Raji (cell line): Measurements from ENCODE around the gene SLFNL1.

Experiments used
- POLR2A ChIP-seq: IDR thresholded peaks from 2 replicates; pipeline ENCODE4 v1.6.1; 2011; ENCODE audit warnings: low read depth, low read length, control low read depth; ENCODE audit not compliant: insufficient read depth

SLFNL1 gene

DNA sequence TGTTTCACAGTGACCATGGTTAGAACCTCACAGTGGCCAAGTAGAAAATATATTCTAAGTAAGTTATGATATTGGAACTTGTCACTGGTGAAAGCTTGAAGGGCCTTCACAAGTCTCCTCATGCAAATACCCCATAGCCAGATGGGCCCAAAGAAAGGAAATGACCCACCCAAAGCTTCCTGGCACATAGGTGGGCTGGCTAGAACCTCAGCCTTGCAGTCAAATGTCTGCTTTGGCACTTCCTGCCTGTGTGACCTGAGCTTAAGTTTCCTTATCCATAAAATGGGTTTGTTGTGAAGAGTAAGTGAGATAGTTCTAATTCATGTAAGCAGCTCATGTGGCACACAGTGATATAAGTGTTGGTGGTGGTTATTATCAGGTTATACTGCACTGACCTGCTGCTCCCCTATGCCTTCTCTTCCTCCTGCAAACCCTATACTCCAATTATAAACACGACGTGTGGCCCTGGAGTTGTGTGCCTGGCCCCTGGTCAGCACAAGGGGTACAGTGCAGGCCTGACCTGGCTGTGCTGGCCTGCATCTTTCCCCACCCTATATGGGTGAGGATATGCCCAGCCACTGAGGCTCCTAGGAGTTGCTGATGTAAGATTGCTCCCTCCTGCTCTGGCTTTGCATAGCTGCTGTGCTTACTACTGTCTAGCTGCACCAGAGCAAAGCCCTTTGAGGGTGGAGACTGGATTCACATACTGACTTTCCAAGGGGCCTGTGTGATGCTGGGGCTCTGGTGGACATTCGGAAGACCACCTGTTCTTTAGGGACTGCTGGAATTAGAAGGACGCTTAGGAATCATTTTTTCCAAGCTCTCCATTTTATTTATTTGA lies 4.7 kb upstream of the SLFNL1 start:
- TF ChIP-seq POLR2A, result no peak

DNA sequence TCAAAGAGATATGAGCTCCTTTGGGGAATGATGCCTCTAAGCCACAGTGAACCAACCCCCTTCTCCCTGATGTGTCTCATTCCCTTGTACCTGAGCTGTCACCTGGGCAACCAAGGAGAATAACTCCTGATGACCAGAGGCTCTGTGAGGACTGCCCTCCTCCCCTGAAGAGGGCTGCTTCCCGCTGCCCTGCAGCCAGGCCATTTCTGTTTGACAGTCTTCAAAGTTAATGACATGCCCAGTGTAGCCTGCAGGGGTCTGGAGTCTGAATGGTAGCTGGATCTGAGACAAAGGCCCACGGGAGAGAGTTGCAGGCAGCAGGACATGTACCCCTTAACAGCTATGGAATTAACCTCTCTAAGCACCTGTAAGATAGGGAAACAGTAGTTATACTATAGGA lies 3.4 kb upstream of the SLFNL1 start:
- TF ChIP-seq POLR2A, result no peak

DNA sequence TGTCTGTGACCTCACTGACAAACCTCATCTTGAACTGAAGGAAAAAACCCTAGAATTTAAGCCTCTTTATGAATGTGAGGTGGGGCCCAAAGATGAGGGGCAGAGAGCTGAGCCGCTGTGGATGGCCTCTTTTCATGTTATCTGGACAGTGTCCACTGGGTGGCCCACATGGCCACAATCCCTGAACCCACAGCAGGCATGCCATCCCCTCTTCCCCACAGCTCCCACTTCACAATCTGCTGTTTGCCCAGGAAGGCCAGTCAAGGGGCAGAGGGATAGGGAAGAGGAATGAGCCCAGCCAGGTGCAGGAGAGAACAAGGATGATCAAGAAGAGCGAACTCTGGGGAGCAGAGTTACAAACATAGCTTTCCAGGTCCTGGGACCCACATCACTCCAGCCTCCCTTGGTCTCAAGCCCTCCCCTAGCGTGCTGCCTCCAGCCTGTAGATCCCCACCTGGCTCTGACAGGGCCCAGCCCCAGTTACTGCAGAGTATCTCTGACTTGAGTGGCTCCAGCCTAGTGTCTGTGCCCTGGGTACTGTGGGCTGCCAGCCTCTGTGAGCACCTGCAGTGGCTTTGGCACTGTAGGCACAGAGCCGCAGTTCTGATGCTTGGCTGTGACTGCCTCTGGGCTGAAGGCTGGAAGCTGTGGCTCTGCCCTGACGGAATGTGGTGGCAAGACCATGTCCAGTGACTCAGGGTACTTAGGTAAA lies 1.9 kb upstream of the SLFNL1 start:
- TF ChIP-seq POLR2A, result no peak

DNA sequence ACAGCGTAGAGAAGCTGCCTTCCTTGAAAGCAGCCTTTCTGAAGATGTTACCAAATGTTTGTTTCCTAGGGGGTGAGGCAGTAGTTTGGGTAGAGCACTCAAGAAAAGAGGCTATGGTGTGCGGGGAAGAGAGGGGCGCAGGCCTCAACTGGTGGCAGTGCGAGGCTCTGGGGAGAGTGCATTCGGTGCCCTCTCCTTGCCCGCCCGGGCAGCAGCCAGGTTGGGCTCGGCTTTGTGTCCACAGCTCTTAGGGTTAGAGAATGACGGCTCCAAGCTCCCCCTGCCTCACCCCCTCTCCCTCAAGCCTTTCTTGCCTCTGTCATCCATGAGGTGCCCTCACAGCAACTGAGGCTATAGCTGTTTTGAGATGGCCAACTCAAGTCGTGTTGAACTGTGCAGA lies 899 bp upstream of the SLFNL1 start:
- TF ChIP-seq POLR2A, result no peak

DNA sequence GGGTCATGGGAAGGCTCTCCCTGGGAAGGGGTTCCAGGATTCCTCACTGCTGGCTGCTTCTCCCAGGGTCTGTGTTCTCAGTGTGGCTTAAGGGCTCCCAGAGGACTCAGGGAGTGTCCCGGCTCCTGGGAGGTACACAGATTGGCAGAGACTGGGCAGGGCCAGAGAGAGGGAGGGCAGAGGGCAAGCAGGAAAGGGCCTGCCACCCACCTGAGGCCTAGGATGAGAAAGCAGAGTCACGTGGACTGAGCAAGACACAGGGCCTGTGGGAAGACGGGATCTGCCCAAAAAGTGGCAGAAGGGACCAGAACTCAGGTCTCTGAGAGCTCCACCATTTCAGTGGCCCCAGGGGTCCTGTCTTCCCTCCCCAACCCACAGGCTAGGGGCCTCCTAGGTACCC lies 871 bp downstream of the SLFNL1 start:
- TF ChIP-seq POLR2A, result no peak

DNA sequence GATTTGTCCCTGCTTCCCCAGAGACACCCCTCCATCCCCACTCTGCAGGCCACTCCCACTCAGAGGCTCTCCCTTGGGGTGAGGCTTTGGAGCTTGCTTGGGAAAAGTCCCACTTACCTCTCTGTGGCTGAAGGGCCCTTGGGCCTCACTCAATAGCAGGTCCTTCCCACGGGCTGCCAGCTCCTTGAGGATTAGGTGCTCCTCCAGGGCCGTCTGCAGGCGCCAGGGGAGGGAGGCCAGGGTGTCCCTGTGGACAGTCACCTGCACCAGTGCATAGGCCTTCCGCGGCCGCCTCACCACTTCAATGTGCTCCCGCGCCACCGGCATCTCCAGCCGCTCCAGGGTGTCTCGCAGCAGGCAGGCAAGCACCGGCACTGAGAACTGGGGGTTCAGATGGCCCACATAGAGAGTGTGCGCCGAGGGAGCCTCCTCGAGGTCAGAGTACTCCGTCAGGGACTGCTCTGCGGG lies 1.4 kb downstream of the SLFNL1 start:
- TF ChIP-seq POLR2A, result no peak

DNA sequence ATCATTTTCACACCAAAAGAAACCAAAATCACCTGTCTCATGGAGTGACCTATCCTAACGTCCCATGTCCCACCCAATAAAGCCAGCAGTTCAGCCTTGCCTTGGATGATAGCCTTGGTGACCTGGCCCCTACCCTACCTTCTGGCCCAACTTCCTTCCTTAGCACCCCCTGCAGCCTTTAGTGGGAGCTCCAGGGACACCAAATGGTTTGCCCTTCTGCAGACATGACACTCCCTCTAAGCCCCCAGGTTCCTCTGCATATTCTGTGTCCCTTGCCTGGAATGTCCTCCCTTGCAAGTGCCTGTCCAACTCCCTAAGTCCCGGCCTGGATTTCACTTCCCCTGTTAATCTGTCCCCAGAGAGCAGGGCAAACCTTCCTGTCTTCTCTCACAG lies 2.2 kb downstream of the SLFNL1 start:
- TF ChIP-seq POLR2A, result no peak

DNA sequence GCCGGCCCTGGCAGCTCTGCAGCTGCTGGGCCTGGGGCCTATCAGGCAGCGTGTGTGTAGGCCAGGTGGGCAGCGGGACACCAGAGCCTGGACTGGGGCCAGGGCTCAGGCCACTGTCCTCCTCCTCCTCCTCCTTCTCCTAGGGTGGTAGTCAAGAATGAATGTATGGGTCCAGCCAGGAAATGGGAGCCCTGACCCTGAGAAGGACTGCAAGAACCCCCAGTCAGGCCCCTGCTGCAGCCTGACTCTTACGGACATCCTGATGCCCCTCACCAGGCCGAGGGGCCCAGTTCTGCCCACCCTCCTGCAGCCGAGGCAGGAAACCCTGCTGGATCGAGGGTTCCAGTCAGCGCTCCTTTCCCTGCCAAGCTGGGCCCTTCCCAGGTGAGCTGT lies 3.5 kb downstream of the SLFNL1 start:
- no peak for TF ChIP-seq POLR2A

DNA sequence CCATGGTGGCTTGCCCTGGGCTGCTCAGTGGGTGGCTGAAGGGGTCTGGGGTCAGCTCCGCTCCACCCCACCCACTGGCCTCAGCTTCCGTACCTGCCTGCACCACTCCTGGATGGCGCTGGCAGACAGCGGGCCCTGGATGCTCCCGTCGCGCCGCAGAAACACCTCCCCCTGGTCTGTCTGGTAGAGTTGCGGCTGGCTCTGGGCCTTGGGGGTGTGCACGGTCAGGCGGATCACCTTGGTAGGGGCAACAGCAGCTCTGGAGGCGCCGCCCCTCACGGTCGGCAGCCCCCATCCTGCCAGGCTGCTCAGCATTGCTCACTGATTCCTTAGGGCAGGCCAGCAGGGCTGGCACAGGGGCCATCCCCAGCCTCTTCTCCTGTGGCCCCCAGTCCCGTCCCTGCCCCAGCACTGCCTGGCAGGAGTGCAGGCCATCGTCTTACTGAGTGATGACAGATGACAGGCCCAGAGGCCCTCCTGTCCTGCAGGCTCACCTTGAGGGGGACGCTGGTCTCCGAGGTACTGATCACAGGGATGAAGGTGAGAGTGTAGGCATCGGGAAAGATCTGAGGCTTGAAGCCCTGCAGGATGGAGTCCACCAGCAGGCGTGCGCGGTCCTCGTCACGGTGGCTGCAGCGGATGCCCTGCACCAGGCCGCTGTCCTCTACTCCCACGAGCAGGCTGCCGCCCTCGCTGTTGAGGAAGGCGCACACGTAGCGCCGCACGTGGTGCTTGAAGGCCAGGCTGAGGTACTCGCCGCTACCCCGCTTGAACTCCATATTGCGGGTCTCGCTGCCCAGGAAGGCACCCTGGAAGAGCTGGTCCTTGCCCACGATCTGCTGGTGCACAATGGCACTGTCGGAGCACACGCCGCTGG lies 4.1 kb downstream of the SLFNL1 start:
- no peak for TF ChIP-seq POLR2A

DNA sequence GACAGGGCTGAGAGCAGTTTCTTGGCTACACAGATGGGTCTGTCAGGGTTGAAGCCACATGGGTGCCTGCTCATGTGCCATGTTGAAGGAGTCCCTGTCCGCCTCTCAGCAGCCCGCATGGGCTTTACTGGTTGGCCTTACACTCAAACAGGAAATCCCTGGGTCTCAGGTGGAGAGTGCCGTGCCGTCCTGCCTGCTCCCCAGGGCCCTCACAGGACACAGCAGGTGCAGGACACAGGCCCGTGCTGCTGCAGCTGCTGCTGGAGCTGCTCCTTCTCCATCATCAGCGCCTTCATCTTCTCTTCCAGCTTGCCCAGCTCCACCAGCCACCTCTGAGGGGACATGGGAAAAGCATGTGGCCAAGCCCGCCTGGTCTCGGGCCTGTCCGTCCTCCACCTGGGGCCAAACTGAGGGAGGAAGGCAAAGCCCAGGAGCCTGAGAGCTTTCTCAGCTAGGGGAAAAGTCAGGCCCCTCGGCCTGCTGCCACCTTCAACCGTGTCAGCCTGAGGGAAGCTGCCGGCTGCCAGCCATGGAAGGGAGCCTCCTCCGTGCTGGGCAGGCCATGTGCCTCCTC lies 5.5 kb downstream of the SLFNL1 start:
- no peak for TF ChIP-seq POLR2A

DNA sequence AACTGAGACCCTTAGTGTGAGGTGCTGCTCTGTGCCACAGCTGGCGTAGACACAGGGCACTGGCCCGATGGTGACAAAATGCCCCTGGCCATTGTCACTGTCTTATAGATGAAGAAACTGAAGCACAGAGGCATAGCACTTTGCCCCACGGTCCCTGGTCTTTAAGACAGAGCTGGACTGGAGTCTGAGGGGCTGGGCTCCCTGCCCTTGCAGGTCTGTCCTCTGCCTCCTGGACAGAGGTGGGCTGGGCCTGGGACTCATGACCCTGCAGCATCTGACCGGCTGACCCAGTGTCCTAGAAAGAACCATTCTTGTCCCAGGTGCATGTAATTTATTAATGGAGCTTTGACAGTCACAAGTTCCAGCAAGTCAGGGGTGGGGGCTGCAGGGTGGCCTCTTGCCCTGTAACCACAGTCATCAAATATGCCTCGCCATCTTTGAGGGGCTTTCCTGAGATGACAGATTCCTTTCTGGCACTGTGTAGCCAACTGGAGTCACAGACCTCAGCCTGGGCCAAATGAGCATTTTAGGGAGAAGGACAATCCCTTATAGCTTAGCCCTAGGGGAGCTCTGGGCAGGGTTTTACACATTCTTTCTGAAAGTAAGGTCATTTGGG lies 6.1 kb downstream of the SLFNL1 start:
- TF ChIP-seq POLR2A, result no peak

DNA sequence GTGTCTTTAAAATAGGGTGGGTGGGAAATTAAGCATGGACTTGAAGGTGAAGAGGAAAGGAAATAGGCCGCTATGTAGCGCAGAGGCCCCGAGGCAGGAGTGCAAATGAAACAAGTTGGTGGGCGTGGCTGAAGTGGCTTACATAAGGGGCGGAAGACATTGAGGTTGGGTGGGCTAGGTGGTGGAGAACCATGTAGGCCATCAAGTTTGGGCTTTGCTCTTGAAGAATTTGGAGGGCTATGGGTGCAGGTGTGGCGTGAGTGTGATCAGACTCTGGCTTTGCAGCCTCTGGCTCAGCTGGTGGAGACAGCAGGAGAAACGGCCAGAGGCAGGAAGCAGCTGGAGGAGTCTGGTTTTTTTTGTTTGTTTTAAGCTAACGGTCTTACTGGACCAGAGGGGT lies 6.7 kb downstream of the SLFNL1 start:
- no peak for TF ChIP-seq POLR2A

DNA sequence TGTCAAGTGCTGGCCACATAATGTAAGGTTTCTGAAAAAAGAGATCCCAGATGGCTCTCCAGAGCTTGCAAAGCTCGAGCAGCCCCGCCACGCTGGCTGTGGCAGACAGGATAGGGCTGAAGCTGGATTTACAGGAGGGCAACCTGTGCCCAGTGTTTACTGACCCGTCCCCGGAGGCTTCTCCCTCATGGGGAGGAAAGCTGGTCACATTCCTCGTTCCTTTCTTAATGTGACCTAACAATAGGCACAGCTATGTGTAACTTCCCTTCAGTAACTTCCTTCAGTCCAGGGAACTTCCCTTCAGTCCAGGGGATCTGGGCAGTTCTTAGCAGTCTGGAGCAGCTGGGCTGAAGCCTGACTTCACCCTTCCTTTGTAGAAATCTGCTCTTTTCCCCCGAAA lies 7.7 kb downstream of the SLFNL1 start:
- no peak for TF ChIP-seq POLR2A

DNA sequence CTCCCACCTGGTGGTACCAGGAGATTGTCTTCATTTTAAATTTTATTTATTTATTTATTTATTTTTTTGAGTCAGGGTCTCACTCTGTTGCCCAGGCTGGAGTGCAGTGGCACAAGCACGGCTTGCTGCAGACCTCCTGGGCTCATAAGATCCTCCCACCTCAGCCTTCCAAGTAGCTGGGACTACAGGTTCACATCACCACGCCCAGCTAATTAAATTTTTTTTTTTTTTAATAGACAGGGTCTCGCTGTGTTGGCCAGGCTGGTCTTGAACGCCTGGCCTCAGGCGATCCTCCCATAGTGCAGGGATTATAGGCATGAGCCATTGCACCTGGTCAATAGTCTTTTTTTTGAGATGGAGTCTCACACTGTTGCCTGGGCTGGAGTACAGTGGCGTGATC lies 8.5 kb downstream of the SLFNL1 start:
- TF ChIP-seq POLR2A, result no peak

DNA sequence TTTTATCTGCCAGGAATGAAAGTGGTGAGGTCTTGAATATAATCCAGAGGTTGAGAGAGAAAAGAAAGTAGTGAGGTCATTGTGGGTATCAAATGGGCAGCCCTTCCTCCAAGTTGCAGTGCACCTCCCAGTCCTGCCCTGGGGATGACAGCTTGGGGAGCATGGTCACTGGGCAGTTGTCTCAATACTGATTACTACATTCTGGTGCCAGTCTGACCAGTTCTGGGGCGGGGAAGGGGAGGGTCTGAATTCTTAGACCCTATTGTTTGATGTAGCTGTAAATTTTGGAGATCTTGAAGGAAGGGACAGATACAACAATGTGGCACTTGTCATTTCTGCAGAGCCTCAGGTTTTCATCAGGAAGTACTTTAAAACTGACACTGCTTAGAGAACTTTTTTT lies 11.2 kb downstream of the SLFNL1 start:
- TF ChIP-seq POLR2A, result no peak

DNA sequence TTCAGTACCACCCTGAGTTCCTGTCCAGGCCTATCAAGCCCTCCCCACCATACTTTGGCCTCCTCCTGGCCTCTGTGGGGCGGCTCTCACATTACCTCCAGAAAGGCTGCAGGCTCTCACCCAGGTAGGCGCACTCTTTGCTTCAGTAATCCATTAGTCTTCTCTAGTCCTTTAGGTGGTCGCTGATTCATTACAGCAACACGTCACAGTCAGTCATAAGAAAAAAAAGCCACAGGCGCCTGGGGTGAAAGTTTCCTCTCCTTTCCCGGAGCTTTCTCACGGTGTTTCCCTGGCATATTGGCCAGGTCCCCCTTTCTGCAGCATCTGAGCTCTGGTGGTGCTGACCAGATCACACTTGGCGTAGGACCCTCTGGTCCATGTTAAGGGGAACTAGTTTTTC lies 12.1 kb downstream of the SLFNL1 start:
- TF ChIP-seq POLR2A, result no peak
